IMR-90 (cell line): ENCODE data around the gene TTC7B. TPM values are rescaled to one million over a fixed set of nuclear protein-coding genes. Genes with fewer than 3 reads are reported as not detected.

Experiments
- ATAC-seq: fragments of 200-7000 bp; cut with Tn5 transposase; 2 replicates; pipeline ENCODE4 v1.9.1; 2020; ENCODE audit warnings: low read depth, mild to moderate bottlenecking, moderate library complexity
- BruUV-seq: library from RNA; stranded (reverse); fragments of 400-500 nt; replicated peaks from 2 replicates; lab custom pipeline; 2021; lab: Mats Ljungman, UMichigan
- CTCF ChIA-PET: fragments of 300-600 bp; formaldehyde crosslinking; extraction: SDS; loops from one replicate; lab custom pipeline; 2021; ENCODE audit warnings: antibody characterized with exemption; lab: Yijun Ruan, JAX
- POLR2A ChIA-PET: fragments of 300-600 bp; sonication (Branson Sonifier 250); formaldehyde crosslinking; loops from one replicate; lab custom pipeline; 2022; ENCODE audit warnings: antibody characterized with exemption; ENCODE audit not compliant: unreplicated experiment; lab: Charles Lee
- DNase-seq: peaks from one replicate; pipeline ENCODE4 v3.0.0; 2013
- H2AFZ ChIP-seq: replicated peaks from 2 replicates; pipeline ENCODE3; 2013; ENCODE audit warnings: low read length, mild to moderate bottlenecking; ENCODE audit not compliant: poor library complexity
- H2AK5ac ChIP-seq: 2 replicates; pipeline ENCODE4 v1.6.1; 2013; ENCODE audit warnings: low read depth, low read length, inconsistent platforms
- H2AK9ac ChIP-seq: replicated peaks from 2 replicates; pipeline ENCODE3; 2013; ENCODE audit warnings: mild to moderate bottlenecking, low read depth, low read length, moderate library complexity; ENCODE audit not compliant: poor library complexity
- H2BK120ac ChIP-seq: 2 replicates; pipeline ENCODE4 v1.6.1; 2013; ENCODE audit warnings: low read depth, low read length, inconsistent platforms
- H2BK15ac ChIP-seq: 3 replicates; pipeline ENCODE4 v1.6.1; 2013; ENCODE audit warnings: low read depth, low read length, inconsistent platforms
- H2BK20ac ChIP-seq: 2 replicates; pipeline ENCODE4 v1.6.1; 2013; ENCODE audit warnings: low read depth, mild to moderate bottlenecking, inconsistent platforms, low read length, moderate library complexity
- H2BK5ac ChIP-seq: 2 replicates; pipeline ENCODE4 v1.6.1; 2013; ENCODE audit warnings: mild to moderate bottlenecking, low read depth, low read length, inconsistent platforms; ENCODE audit not compliant: poor library complexity, severe bottlenecking
- H3K14ac ChIP-seq: replicated peaks from 2 replicates; pipeline ENCODE4 v1.6.1; 2013; ENCODE audit warnings: low read depth, low read length, inconsistent platforms
- H3K18ac ChIP-seq: 2 replicates; pipeline ENCODE4 v1.6.1; 2013; ENCODE audit warnings: low read depth, low read length, control low read depth
- H3K23ac ChIP-seq: 2 replicates; pipeline ENCODE4 v1.6.1; 2013; ENCODE audit warnings: low read depth, low read length, inconsistent platforms
- H3K27ac ChIP-seq: 2 replicates; pipeline ENCODE4 v1.5.1; 2013; ENCODE audit warnings: mild to moderate bottlenecking, control low read depth, low read length; ENCODE audit not compliant: insufficient read depth
- H3K27me3 ChIP-seq: 2 replicates; pipeline ENCODE4 v1.6.1; 2013; ENCODE audit warnings: low read length; ENCODE audit not compliant: control insufficient read depth, insufficient read depth
- H3K36me3 ChIP-seq: 2 replicates; pipeline ENCODE4 v1.6.1; 2013; ENCODE audit warnings: low read length, mixed read lengths; ENCODE audit not compliant: control insufficient read depth, insufficient read depth
- H3K4ac ChIP-seq: 2 replicates; pipeline ENCODE4 v1.6.1; 2013; ENCODE audit warnings: low read depth, low read length, inconsistent platforms
- H3K4me1 ChIP-seq: 2 replicates; pipeline ENCODE4 v1.6.1; 2013; ENCODE audit warnings: low read length, mixed read lengths; ENCODE audit not compliant: control insufficient read depth, insufficient read depth
- H3K4me2 ChIP-seq: 2 replicates; pipeline ENCODE4 v1.6.1; 2013; ENCODE audit warnings: low read depth, mild to moderate bottlenecking, control low read depth, low read length, moderate library complexity
- H3K4me3 ChIP-seq: 2 replicates; pipeline ENCODE4 v1.5.1; 2013; ENCODE audit warnings: low read depth, mild to moderate bottlenecking, control low read depth, low read length, moderate library complexity; ENCODE audit not compliant: insufficient read depth
- H3K56ac ChIP-seq: 2 replicates; pipeline ENCODE4 v1.6.1; 2013; ENCODE audit warnings: low read length, inconsistent platforms; ENCODE audit not compliant: insufficient read depth; ENCODE audit errors: extremely low read depth
- H3K79me1 ChIP-seq, 2 experiments: 2 replicates each; pipeline ENCODE4 v1.6.1; 2013; ENCODE audit warnings: low read length in 2 of 2, inconsistent platforms in 1 of 2, low read depth in 1 of 2
- H3K9ac ChIP-seq: 2 replicates; pipeline ENCODE4 v1.6.1; 2013; ENCODE audit warnings: low read depth, low read length, control low read depth
- H3K9me1 ChIP-seq: 2 replicates; pipeline ENCODE4 v1.6.1; 2013; ENCODE audit warnings: low read length, inconsistent platforms; ENCODE audit not compliant: insufficient read depth
- H3K9me3 ChIP-seq: 2 replicates; pipeline ENCODE4 v1.6.1; 2013; ENCODE audit warnings: low read length; ENCODE audit not compliant: control insufficient read depth, insufficient read depth
- H4K20me1 ChIP-seq: 2 replicates; pipeline ENCODE4 v1.6.1; 2013; ENCODE audit warnings: low read length, inconsistent platforms; ENCODE audit not compliant: insufficient read depth
- H4K5ac ChIP-seq: 2 replicates; pipeline ENCODE4 v1.6.1; 2013; ENCODE audit warnings: mild to moderate bottlenecking, low read depth, low read length, control low read depth
- H4K8ac ChIP-seq, 2 experiments: 2 replicates each; pipeline ENCODE4 v1.6.1; 2013; ENCODE audit warnings: low read depth in 2 of 2, low read length in 2 of 2, control low read depth in 1 of 2, inconsistent platforms in 1 of 2
- H4K91ac ChIP-seq: 2 replicates; pipeline ENCODE4 v1.6.1; 2013; ENCODE audit warnings: low read depth, low read length, inconsistent platforms; ENCODE audit not compliant: insufficient read depth
- BHLHE40 ChIP-seq: fragments of 150-350 bp; IDR thresholded peaks from 2 replicates; pipeline ENCODE4 v1.6.1; 2016; ENCODE audit warnings: mild to moderate bottlenecking, low read depth, low read length
- CEBPB ChIP-seq: IDR thresholded peaks from 2 replicates; pipeline ENCODE4 v1.6.1; 2012; ENCODE audit warnings: low read depth, low read length, improper control_type of control experiment
- CHD1 ChIP-seq: IDR thresholded peaks from 2 replicates; pipeline ENCODE4 v1.6.1; 2012; ENCODE audit warnings: low read depth, low read length, improper control_type of control experiment
- FOS ChIP-seq: fragments of 150-350 bp; IDR thresholded peaks from 2 replicates; pipeline ENCODE4 v1.6.1; 2016; ENCODE audit warnings: low read depth, low read length
- MAFK ChIP-seq: IDR thresholded peaks from 2 replicates; pipeline ENCODE4 v1.6.1; 2012; ENCODE audit warnings: low read depth, low read length, improper control_type of control experiment
- MAZ ChIP-seq: IDR thresholded peaks from 2 replicates; pipeline ENCODE4 v1.6.1; 2012; ENCODE audit warnings: low read depth, mild to moderate bottlenecking, low read length, improper control_type of control experiment, moderate library complexity, borderline replicate concordance
- MXI1 ChIP-seq: IDR thresholded peaks from 2 replicates; pipeline ENCODE4 v1.6.1; 2012; ENCODE audit warnings: low read depth, mild to moderate bottlenecking, low read length, moderate library complexity, borderline replicate concordance
- NFE2L2 ChIP-seq: fragments of 150-350 bp; IDR thresholded peaks from 2 replicates; pipeline ENCODE4 v1.6.1; 2016; ENCODE audit warnings: low read depth, mild to moderate bottlenecking, low read length
- POLR2A ChIP-seq: IDR thresholded peaks from 2 replicates; pipeline ENCODE4 v1.6.1; 2012; ENCODE audit warnings: mild to moderate bottlenecking, low read depth, low read length
- RAD21 ChIP-seq: IDR thresholded peaks from 2 replicates; pipeline ENCODE4 v1.6.1; 2012; ENCODE audit warnings: low read length, improper control_type of control experiment
- RCOR1 ChIP-seq: IDR thresholded peaks from 2 replicates; pipeline ENCODE4 v1.6.1; 2012; ENCODE audit warnings: mild to moderate bottlenecking, low read length, improper control_type of control experiment; ENCODE audit not compliant: insufficient replicate concordance
- RFX5 ChIP-seq: IDR thresholded peaks from 2 replicates; pipeline ENCODE4 v1.8.0; 2012; ENCODE audit warnings: low read depth, mild to moderate bottlenecking, low read length, moderate library complexity
- SMC3 ChIP-seq: fragments of 150-350 bp; IDR thresholded peaks from 2 replicates; pipeline ENCODE4 v1.6.1; 2016; ENCODE audit warnings: low read depth, mild to moderate bottlenecking, antibody characterized with exemption, low read length, moderate library complexity
- WGBS, 2 experiments: methylation state at CpG; one replicate each; pipeline versions ENCODE4 v1.1.5 to v1.1.7; 2013; ENCODE audit warnings: missing lambda C conversion rate in 2 of 2; ENCODE audit not compliant: insufficient read length in 1 of 2; ENCODE audit errors: extremely low coverage in 2 of 2; 5-methylcytosine and 5-hydroxymethylcytosine counted together
- dilution Hi-C: fragments of 300-500 bp; cut with HindIII; formaldehyde crosslinking; loops from one replicate; pipeline ENCODE4 v1.14.3; 2018; ENCODE audit warnings: low sequenced_read_pairs; ENCODE audit not compliant: unreplicated experiment
- in situ Hi-C: fragments of 300-500 bp; cut with MboI; formaldehyde crosslinking; loops from 3 replicates; pipeline ENCODE4 v1.14.3; 2019; ENCODE audit warnings: low sequenced_read_pairs, inconsistent platforms, mixed read lengths
- intact Hi-C: fragments of 100-400 bp; cut with micrococcal nuclease; formaldehyde crosslinking; loops from 2 replicates; pipeline ENCODE4 v1.10.0; 2022
- polyA plus RNA-seq, 3 experiments: library from polyadenylated mRNA; depleted of rRNA; stranded (reverse); fragments of >200 nt; gene quantifications; 2 replicates each; pipeline ENCODE4 v1.2.3, GENCODE V29; 2012; ENCODE audit warnings: low replicate concordance in 1 of 3
- total RNA-seq: library from RNA; depleted of rRNA; stranded (reverse); fragments of >200 nt; gene quantifications from 2 replicates; pipeline ENCODE4 v1.2.3, GENCODE V29; 2012
- TF ChIP-seq, protein P1 (sequence below): fragments of 150-350 bp; IDR thresholded peaks from 2 replicates; pipeline ENCODE4 v1.6.1; 2016; ENCODE audit warnings: low read depth, mild to moderate bottlenecking, low read length, moderate library complexity, borderline replicate concordance
- TF ChIP-seq, protein P2 (sequence below): fragments of 150-350 bp; IDR thresholded peaks from 2 replicates; pipeline ENCODE4 v1.6.1; 2017; ENCODE audit warnings: mild to moderate bottlenecking, antibody characterized with exemption, low read length, low read depth
- TF ChIP-seq, protein P3 (sequence below): conservative IDR thresholded peaks from 2 replicates; pipeline ENCODE4 v1.5.1; 2012; ENCODE audit warnings: mild to moderate bottlenecking, low read depth, low read length, improper control_type of control experiment

Gene TTC7B
- total and polyA plus RNA-seq, 2 of the 4 experiments (the other 2 are of a cell fraction): 18.1 to 35.3 TPM

DNA sequence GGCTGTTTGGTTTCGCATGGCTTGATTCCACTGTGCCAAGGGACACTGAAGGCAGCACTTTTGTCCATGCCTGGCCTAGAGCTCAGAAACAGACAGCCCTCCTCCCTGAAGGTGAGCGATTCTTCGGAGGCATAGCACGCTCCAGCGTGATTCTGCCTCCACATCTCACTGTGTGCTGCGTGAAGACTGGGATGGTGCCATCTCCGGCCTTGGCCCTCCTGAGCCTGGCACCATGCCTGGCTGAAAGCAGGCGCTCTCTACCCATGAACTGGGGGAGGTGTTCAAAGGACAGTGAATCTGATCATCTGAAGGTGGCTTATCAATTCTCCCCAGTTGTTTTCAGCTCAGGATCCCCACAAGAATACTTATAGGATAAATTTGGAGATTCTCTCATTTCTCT lies 187.4 kb downstream of the TTC7B start:
- ChIA-PET CTCF (interaction anchor here (0.6 kb wide), 1 partner anchor 127 kb away, joined by 4 read pairs; no protein-coding TSS in a partner anchor), POLR2A (no interaction called here)
- Histone ChIP-seq H2BK20ac (no peak overlapping the region), H3K9ac (no peak overlapping the region), H2AFZ (no peak overlapping the region), H3K56ac (no peak overlapping the region), H3K9me3 (no peaks in the 10 kb centered on the region), H2BK15ac (no peak overlapping the region), H3K4me2 (no peak overlapping the region), H4K8ac (no peak overlapping the region), H3K4ac (0 out of 2 replicates have a peak overlapping the region, but pooled peaks have one; percentile 29), H3K27me3 (no peaks in the 10 kb centered on the region), H2AK9ac (peak overlapping the region; percentile 44), H3K18ac (no peak overlapping the region), H4K5ac (no peak overlapping the region), H3K79me1 (0 out of 4 replicates have a peak, but pooled peaks cover 0 to 2% of the 10 kb centered on the region in 2 experiments), H3K36me3 (no peaks in the 10 kb centered on the region), H4K20me1 (no peaks in the 10 kb centered on the region), H3K27ac (no peak overlapping the region), H3K14ac (0 out of 2 replicates have a peak overlapping the region, but pooled peaks have one; percentile 8), H3K23ac (no peak overlapping the region; the same call in 1 of the 2 replicates), H3K4me3 (no peak overlapping the region), H4K91ac (no peak overlapping the region), H3K9me1 (peaks cover 13% of the 10 kb centered on the region; the same call in 1 of the 2 replicates), H2AK5ac (no peak overlapping the region), H2BK120ac (no peak overlapping the region), H3K4me1 (peaks cover 15% of the 10 kb centered on the region), H2BK5ac (no peak overlapping the region)
- in situ Hi-C loops: no loop called here
- intact Hi-C loops: no loop called here
- no CpG with 5 or more reads among the region's 8 CpGs for WGBS, 2 experiments
- ATAC-seq: no peak
- dilution Hi-C loops: no loop called here
- no TSS peak for BruUV-seq
- no peak for DNase-seq
- TF ChIP-seq, protein P1, sequence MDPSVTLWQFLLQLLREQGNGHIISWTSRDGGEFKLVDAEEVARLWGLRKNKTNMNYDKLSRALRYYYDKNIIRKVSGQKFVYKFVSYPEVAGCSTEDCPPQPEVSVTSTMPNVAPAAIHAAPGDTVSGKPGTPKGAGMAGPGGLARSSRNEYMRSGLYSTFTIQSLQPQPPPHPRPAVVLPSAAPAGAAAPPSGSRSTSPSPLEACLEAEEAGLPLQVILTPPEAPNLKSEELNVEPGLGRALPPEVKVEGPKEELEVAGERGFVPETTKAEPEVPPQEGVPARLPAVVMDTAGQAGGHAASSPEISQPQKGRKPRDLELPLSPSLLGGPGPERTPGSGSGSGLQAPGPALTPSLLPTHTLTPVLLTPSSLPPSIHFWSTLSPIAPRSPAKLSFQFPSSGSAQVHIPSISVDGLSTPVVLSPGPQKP: no peak
- no peak for TF ChIP-seq CEBPB
- TF ChIP-seq MAFK: no peak
- no peak for TF ChIP-seq MXI1
- TF ChIP-seq BHLHE40: no peak
- TF ChIP-seq, protein P2, sequence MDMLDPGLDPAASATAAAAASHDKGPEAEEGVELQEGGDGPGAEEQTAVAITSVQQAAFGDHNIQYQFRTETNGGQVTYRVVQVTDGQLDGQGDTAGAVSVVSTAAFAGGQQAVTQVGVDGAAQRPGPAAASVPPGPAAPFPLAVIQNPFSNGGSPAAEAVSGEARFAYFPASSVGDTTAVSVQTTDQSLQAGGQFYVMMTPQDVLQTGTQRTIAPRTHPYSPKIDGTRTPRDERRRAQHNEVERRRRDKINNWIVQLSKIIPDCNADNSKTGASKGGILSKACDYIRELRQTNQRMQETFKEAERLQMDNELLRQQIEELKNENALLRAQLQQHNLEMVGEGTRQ: no peak
- no peak for TF ChIP-seq SMC3
- TF ChIP-seq POLR2A: no peak
- TF ChIP-seq RFX5: no peak
- no peak for TF ChIP-seq CHD1
- TF ChIP-seq RAD21: no peak
- no peak for TF ChIP-seq FOS
- no peak for TF ChIP-seq NFE2L2
- TF ChIP-seq, protein P3, sequence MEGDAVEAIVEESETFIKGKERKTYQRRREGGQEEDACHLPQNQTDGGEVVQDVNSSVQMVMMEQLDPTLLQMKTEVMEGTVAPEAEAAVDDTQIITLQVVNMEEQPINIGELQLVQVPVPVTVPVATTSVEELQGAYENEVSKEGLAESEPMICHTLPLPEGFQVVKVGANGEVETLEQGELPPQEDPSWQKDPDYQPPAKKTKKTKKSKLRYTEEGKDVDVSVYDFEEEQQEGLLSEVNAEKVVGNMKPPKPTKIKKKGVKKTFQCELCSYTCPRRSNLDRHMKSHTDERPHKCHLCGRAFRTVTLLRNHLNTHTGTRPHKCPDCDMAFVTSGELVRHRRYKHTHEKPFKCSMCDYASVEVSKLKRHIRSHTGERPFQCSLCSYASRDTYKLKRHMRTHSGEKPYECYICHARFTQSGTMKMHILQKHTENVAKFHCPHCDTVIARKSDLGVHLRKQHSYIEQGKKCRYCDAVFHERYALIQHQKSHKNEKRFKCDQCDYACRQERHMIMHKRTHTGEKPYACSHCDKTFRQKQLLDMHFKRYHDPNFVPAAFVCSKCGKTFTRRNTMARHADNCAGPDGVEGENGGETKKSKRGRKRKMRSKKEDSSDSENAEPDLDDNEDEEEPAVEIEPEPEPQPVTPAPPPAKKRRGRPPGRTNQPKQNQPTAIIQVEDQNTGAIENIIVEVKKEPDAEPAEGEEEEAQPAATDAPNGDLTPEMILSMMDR: no peak
- no peak for TF ChIP-seq RCOR1
- no peak for TF ChIP-seq MAZ
